Muscle layer of colon (tissue), 2 donors: ENCODE measurements around the gene CD244.

Experiments used
- H3K27ac ChIP-seq: one replicate; pipeline ENCODE4 v1.7.0; 2013; ENCODE audit warnings: low read depth, mild to moderate bottlenecking, low read length, moderate library complexity
- H3K27me3 ChIP-seq, 2 donors: one replicate each; pipeline ENCODE4 v1.7.0; 2013; ENCODE audit warnings: low read length in 2 of 2, mild to moderate bottlenecking in 2 of 2; ENCODE audit not compliant: insufficient read depth in 2 of 2, control insufficient read depth in 1 of 2
- H3K36me3 ChIP-seq: one replicate; pipeline ENCODE4 v1.7.0; 2013; ENCODE audit warnings: mild to moderate bottlenecking, low read length; ENCODE audit not compliant: insufficient read depth
- H3K4me1 ChIP-seq: one replicate; pipeline ENCODE4 v1.7.0; 2013; ENCODE audit warnings: mild to moderate bottlenecking, low read length; ENCODE audit not compliant: insufficient read depth
- H3K4me3 ChIP-seq, 2 donors: one replicate each; pipeline ENCODE4 v1.7.0; 2013; ENCODE audit warnings: low read length in 2 of 2, low read depth in 1 of 2, mild to moderate bottlenecking in 1 of 2, moderate library complexity in 1 of 2
- H3K9ac ChIP-seq: one replicate; pipeline ENCODE4 v1.7.0; 2013; ENCODE audit warnings: low read length
- H3K9me3 ChIP-seq: one replicate; pipeline ENCODE4 v1.7.0; 2013; ENCODE audit warnings: mild to moderate bottlenecking, low read length
- donor health status: abdominal sarcoma.
- donor health status: Adenocarcinoma of cecum.

Gene CD244

DNA sequence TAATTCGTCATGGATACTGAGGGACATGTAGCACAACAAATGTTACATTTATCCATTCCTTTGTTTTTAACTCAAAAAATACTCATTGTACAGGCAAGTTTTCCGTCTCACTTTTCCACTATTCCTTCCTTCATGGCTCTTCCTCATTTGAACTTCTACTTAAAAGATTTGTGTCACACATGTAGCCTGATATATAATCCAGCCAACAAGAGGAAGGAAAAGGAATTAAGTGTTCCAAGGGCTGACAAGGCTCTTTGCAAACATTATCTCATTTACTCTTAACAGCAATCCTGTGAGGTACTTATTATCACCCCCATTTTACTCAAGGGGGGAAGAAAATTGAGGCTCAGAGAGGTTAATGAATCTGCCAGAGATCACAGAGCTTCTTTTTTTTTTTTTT, 22.9 kb downstream of the CD244 start:
- Histone ChIP-seq H3K4me1 (peaks cover 6% of the 10 kb centered on the region), H3K9me3 (no peaks in the 10 kb centered on the region), H3K27ac (no peak overlapping the region), H3K27me3 (no peaks in the 10 kb centered on the region), H3K36me3 (no peaks in the 10 kb centered on the region), H3K4me3 (no peak overlapping the region), H3K9ac (no peak overlapping the region)

DNA sequence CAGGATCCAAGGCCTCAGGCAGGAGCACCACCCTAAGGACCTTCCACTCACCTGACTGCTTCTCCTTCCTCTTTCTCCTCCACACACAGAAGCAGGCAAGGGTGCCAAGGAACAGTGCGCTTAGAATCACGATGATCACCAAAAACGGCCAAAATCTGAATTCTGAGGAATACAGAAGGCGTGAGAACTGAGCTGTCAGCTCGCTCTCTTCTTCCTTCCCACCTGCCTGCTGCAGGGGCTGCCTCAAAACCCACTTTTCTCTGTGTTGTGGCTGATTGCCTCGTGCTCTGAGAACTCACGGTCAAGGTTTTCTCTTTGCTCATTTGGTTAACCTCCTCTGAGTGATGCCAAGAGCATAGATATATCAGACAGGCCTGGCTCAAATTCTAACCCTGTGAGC, 23.8 kb downstream of the CD244 start:
- Histone ChIP-seq H3K9me3 (no peaks in the 10 kb centered on the region), H3K27me3 (no peaks in the 10 kb centered on the region), H3K4me3 (no peak overlapping the region), H3K27ac (no peak overlapping the region), H3K4me1 (peaks cover 6% of the 10 kb centered on the region), H3K36me3 (no peaks in the 10 kb centered on the region), H3K9ac (no peak overlapping the region)

DNA sequence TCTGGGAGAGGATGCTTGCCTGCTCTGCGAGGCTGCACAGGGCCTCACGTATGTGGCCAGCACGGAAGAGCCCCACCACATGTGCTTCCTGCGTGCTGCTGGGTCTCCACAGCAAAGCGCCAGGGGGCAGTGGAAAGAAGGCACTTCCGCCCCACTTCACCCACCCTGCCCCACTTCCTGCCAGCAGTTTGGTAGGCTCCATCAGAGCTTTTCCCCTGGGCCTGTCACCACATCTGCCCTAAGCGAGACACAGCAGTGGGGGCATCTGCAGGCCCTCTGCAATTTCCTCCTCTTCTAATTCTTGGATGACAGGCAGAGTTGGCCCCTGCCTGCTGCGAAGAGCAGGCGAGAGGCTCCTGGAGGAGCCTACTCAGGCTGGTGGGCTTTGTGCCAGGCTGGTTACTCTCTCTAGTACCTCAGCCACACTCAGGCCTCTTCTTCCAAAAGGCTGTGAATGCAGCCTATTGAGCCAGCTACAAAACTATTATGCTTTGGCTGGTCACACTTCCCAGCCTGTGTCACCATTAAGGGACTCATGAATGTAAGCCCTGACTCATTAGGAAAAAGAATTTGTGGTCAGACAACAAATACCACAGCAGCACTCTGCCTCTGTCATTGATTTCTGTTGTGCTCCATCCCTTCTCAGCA, 25.0 kb downstream of the CD244 start:
- Histone ChIP-seq H3K27me3 (no peaks in the 10 kb centered on the region), H3K9ac (no peak overlapping the region)

DNA sequence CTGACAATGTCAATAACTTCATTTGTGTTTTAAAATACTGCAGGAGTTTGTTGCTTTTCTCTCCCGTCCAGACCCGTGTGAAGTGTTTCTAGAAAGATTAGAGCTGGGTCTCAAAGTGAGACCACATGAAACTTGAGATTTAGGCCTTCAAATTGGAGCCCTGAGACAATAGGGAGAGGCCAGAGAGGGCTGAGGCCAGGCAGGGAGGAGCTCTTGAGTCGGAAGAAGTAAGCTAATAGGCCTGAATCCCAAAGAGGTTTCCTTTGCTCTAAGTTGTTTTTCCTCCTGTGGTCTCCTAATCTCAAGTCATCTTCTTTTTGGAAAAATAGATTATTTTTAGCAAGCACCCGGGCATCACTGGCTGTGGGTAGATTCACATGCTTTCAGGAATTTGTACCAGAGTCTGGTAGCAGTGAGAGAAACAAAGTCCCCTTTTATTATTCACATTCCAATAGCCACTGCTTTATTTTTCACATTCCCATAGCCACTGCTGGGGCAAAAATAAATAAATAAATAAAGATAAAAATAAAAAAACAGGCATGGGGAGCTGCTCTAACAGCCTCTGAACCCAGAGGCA, 25.6 kb downstream of the CD244 start:
- H3K36me3 ChIP-seq, result no peaks in the 10 kb centered on the region
- no peak overlapping the region for H3K4me3 ChIP-seq
- H3K9ac ChIP-seq, result no peak overlapping the region
- H3K27ac ChIP-seq, result no peak overlapping the region
- no peaks in the 10 kb centered on the region for H3K27me3 ChIP-seq
- H3K4me1 ChIP-seq, result no peaks in the 10 kb centered on the region
- no peaks in the 10 kb centered on the region for H3K9me3 ChIP-seq

More for the DNA sequence above, 25.0 kb downstream of the CD244 start:
- no peak overlapping the region for H3K4me3 ChIP-seq
- H3K4me1 ChIP-seq, result no peaks in the 10 kb centered on the region
- no peak overlapping the region for H3K27ac ChIP-seq
- H3K36me3 ChIP-seq, result no peaks in the 10 kb centered on the region
- no peaks in the 10 kb centered on the region for H3K9me3 ChIP-seq

DNA sequence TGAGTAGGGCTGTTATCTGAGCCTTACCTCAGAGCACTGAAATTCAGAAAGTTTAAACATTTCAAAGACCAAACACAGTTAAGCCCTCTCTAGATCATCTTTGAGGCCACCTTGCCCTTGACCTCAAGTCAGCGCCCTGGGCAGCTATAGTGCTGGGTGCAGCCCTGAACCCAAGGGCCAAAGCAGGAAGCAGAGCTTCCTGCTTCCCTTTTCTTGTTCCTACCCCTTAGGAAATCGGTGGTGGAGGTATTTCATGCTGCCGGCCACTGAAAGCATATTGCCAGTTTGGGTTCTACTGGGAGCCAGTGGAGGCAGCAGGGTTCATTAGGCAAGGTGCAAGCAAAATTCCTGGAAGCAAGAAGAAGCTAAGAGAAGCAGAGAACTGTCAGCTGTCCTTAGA, 26.1 kb downstream of the CD244 start:
- no peak overlapping the region for H3K9ac ChIP-seq
- H3K27me3 ChIP-seq, result no peaks in the 10 kb centered on the region
- no peaks in the 10 kb centered on the region for H3K36me3 ChIP-seq
- H3K9me3 ChIP-seq, result no peaks in the 10 kb centered on the region
- no peak overlapping the region for H3K4me3 ChIP-seq
- no peak overlapping the region for H3K27ac ChIP-seq
- H3K4me1 ChIP-seq, result no peaks in the 10 kb centered on the region

DNA sequence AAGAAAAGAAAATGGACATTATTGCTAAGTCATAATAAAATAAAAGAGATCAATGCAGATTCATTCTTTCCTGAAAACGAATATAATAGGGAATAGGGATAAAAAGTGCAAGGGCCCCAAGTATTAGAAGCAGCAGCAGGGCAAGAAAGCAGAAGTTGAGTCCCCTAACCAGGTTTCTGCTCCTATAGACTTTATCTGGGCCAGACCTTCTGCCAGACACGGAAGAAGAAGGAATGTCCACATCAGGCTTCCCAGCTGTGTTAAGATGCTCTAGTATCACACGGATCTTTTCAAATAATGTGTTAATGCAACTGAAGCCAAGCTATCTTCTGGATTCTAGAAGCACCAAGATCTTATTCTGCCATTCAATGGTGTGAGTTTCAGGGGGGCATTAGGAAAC, 26.9 kb downstream of the CD244 start:
- no peak overlapping the region for H3K4me3 ChIP-seq
- no peaks in the 10 kb centered on the region for H3K4me1 ChIP-seq
- H3K27ac ChIP-seq, result no peak overlapping the region

DNA sequence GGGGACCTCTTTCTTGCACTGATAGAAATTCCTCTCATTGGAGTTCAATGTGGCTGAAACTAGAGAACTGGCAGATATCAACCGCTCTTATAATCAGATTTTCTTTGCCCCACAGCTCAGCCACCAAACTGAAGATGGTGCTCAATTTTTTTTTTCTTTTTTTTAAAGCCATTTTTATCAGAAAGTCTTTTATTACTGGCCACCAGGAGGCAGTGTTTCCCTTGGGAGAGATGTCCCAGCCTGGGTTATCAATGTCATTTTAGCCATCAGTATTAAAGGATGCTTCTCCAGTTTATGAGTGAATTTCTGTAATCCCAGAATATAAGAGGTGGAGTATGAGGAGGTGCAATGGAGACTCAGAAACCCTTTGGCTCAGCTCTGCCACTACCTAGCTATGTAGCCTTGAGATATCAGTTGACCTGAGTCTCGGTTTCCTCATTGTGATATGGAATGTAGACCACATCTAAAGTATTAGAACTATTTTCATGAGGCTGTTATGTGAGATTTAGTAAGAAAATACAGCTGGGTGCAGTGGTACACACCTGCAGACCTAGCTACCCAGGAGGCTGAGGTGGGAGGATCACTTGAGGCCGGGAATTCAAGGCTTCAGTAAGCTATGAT, 27.6 kb downstream of the CD244 start:
- no peaks in the 10 kb centered on the region for H3K36me3 ChIP-seq
- H3K4me1 ChIP-seq, result no peaks in the 10 kb centered on the region
- no peak overlapping the region for H3K9ac ChIP-seq
- H3K27ac ChIP-seq, result no peak overlapping the region
- H3K27me3 ChIP-seq, result no peaks in the 10 kb centered on the region
- no peak overlapping the region for H3K4me3 ChIP-seq
- no peaks in the 10 kb centered on the region for H3K9me3 ChIP-seq

More for the DNA sequence above, 26.9 kb downstream of the CD244 start:
- Histone ChIP-seq H3K9me3 (no peaks in the 10 kb centered on the region), H3K27me3 (no peaks in the 10 kb centered on the region), H3K9ac (no peak overlapping the region), H3K36me3 (no peaks in the 10 kb centered on the region)

DNA sequence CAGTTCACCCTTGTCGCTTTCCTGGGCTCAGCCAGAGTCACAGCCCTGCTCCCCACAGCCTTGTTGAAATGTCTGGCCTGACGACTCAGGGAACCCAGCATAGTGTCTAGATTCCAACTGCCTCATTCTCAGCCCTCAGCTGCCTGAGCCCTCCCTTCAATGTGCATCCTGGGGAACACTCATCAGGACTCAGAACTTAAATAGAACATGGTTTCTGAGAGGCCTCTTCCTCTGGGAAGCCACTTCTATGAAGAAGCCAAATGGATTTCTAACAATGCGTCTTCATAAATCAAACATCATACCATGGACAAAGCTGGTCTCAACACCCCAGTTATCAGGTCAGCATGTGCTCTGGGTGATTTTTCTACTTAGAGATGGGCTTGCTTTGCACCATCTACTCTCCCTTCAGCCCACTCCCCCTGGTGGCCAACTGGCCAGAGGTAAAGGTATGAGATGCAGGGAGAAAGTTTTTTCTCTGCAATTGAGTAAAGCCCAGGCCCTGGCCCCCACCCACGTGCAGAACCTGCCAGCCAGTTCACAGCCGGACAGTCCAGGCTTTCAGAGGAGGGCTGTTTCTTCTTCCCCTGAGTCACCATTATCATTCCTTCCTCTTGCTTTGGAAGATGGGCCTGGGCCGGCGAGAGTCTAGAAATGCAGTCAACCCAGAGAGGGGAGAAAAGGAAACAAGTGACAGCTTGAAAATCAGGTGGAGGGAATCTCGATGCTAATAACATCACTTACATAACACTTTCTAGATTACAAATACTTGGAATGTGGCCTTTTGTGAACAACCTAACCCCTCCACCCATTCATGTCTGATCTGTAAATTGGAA, 32.1 kb downstream of the CD244 start:
- Histone ChIP-seq H3K4me1 (no peaks in the 10 kb centered on the region), H3K27me3 (no peaks in the 10 kb centered on the region), H3K4me3 (no peak overlapping the region), H3K36me3 (no peaks in the 10 kb centered on the region), H3K27ac (no peak overlapping the region), H3K9ac (no peak overlapping the region), H3K9me3 (no peaks in the 10 kb centered on the region)

DNA sequence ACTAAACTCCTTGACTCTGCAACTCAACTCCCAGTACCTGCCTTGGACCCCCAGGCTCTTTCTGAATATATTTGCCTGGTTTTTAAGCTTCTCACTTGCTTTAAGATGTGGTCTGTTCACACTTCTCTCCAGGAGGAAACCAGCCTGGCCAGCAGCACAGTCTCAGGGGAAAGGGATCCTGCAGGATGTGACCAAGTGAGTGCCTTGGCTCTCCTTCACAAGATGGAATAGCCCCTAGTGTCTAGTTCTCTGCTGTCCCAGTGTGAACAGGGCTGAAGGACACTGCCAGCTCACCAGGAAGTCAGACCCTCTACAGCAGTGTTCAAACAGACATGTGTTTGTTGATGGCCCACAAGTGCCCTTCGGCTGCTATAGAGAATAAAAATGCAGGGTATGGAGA, 32.9 kb downstream of the CD244 start:
- Histone ChIP-seq H3K4me1 (no peaks in the 10 kb centered on the region), H3K4me3 (no peak overlapping the region), H3K27ac (no peak overlapping the region), H3K27me3 (no peaks in the 10 kb centered on the region), H3K9me3 (no peaks in the 10 kb centered on the region), H3K36me3 (no peaks in the 10 kb centered on the region), H3K9ac (no peak overlapping the region)

DNA sequence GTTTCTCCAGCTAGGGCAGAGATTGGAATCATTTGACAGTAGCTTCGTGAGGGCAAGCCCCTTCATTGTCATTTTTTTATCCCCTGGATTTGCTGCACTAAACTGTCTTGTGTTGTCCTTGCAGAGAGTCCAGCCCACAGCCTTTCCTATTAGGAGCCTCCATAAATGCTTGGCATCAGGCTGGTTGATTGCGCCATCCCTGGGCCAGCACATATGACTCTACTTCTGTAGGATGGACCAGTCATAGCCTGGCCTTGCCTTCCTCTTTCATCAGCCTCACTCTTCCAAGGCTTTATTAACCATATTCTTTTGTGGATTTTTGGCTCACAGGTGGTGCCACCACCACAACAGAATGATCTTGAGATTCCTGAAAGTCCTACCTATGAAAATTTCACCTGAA, 35.3 kb downstream of the CD244 start:
- no peaks in the 10 kb centered on the region for H3K4me1 ChIP-seq
- no peak overlapping the region for H3K4me3 ChIP-seq
- H3K36me3 ChIP-seq, result no peaks in the 10 kb centered on the region
- no peak overlapping the region for H3K27ac ChIP-seq
- H3K27me3 ChIP-seq, result no peaks in the 10 kb centered on the region
- H3K9ac ChIP-seq, result no peak overlapping the region
- no peaks in the 10 kb centered on the region for H3K9me3 ChIP-seq

DNA sequence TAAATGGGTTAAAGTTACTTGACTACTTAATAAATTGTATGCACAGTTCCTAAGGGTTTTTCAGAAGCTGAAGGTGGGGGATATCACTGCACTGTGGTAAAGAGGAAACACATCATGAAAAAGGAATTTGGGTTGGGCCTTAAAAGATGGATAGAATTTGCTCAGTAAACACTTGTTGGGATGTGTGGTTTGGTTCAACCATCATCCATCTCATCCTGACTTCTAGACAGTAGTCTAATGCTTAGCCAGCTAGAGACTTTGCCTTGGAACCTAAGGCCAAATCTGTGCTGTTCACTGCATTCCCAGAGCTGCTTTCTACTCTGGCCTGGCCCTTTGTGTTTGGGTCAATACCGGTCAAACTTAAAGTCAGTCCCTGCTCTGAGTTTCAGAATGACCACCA, 36.1 kb downstream of the CD244 start:
- Histone ChIP-seq H3K36me3 (no peaks in the 10 kb centered on the region), H3K9ac (no peak overlapping the region), H3K4me1 (no peaks in the 10 kb centered on the region), H3K9me3 (no peaks in the 10 kb centered on the region), H3K27ac (no peak overlapping the region), H3K4me3 (no peak overlapping the region), H3K27me3 (no peaks in the 10 kb centered on the region)
